HepG2 (cell line): ENCODE results near the gene IMPACT.

Source experiments
- CBX5 ChIP-seq: sonication (generic); formaldehyde crosslinking; IDR thresholded peaks from 2 replicates; pipeline ENCODE4 v1.4.0; 2020; ENCODE audit warnings: missing genetic modification reagents, borderline replicate concordance
- CTCF ChIP-seq: sonication (generic); formaldehyde crosslinking; IDR thresholded peaks from 2 replicates; pipeline ENCODE4 v1.5.0; 2020; ENCODE audit warnings: mild to moderate bottlenecking, missing genetic modification reagents, moderate library complexity
- PAF1 ChIP-seq: IDR thresholded peaks from 2 replicates; pipeline ENCODE4 v1.6.1; 2016; ENCODE audit warnings: missing genetic modification reagents, missing compliant biosample characterization
- SMYD3 ChIP-seq: sonication (generic); formaldehyde crosslinking; IDR thresholded peaks from 2 replicates; pipeline ENCODE4 v1.8.1; 2023; ENCODE audit warnings: mild to moderate bottlenecking, missing genetic modification reagents
- SRF ChIP-seq: IDR thresholded peaks from 2 replicates; pipeline ENCODE4 v1.6.1; 2011; ENCODE audit warnings: mild to moderate bottlenecking, low read depth, low read length, moderate library complexity
- THRA ChIP-seq: sonication (generic); formaldehyde crosslinking; IDR thresholded peaks from 2 replicates; pipeline ENCODE4 v1.4.0; 2020; ENCODE audit warnings: missing genetic modification reagents, borderline replicate concordance
- TF ChIP-seq, protein P1 (sequence below): sonication (generic); formaldehyde crosslinking; IDR thresholded peaks from 2 replicates; pipeline ENCODE4 v1.5.0; 2020; ENCODE audit warnings: missing genetic modification reagents, mild to moderate bottlenecking, borderline replicate concordance

DNA sequence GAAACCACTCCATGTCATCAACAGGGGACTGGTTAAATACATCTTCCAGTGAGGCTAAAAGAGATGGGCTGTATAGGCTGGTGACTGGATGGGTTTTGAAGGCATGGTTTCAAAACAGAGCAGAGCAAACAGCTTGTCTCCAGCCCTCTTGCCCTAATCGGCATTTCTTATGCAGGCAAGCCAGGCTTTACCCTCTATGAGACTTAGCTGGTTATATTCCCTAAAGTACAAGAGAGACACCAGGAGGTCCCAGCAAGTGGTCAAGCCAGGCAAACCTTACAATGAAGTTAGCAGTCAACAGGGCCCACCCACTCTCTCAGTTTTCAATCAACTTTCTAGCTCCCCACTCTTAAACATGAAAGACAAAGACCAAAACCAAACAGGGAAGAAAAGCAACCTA is 47.9 kb upstream of the IMPACT start:
- TF ChIP-seq, protein P1, sequence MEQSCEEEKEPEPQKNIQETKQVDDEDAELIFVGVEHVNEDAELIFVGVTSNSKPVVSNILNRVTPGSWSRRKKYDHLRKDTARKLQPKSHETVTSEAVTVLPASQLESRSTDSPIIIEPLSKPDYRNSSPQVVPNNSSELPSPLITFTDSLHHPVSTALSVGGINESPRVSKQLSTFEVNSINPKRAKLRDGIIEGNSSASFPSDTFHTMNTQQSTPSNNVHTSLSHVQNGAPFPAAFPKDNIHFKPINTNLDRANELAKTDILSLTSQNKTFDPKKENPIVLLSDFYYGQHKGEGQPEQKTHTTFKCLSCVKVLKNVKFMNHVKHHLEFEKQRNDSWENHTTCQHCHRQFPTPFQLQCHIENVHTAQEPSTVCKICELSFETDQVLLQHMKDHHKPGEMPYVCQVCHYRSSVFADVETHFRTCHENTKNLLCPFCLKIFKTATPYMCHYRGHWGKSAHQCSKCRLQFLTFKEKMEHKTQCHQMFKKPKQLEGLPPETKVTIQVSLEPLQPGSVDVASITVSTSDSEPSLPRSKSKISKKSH (CRISPR knock-in tag): no peak
- no peak for TF ChIP-seq CBX5
- no peak for TF ChIP-seq PAF1
- no peak for TF ChIP-seq CTCF (CRISPR knock-in tag)
- no peak for TF ChIP-seq SRF
- TF ChIP-seq SMYD3 (CRISPR knock-in tag): no peak
- TF ChIP-seq THRA (CRISPR knock-in tag): no peak
